ENCODE data around the gene LEKR1. TPM values are rescaled to one million over a fixed set of nuclear protein-coding genes. Genes with fewer than 3 reads are reported as not detected.

LEKR1 gene
- total and polyA plus RNA-seq, 3 donors from 2014 or later, result 9.7 to 23.0 (median 22.9) TPM

GRCh38 chr3:157033001-157033400 lies 206.8 kb downstream of the LEKR1 start:
- no peak overlapping the region for H3K27ac ChIP-seq
- no peaks in the 10 kb centered on the region for H3K9me3 ChIP-seq
- no peaks in the 10 kb centered on the region for H3K36me3 ChIP-seq (ENCODE audit: low read depth, missing control alignments)
- no peak overlapping the region for H3K4me3 ChIP-seq
- intact Hi-C loops (cut with DNase I; ENCODE audit: low total_unique reads), result no loop called here
- TF ChIP-seq POLR2A (IDR thresholded peaks at IDR 0.05) (no peak), CTCF (IDR thresholded peaks at IDR 0.05) (no peak)
- H3K27me3 ChIP-seq, result no peaks in the 10 kb centered on the region
- no peak for DNase-seq
- no peaks in the 10 kb centered on the region for H3K4me1 ChIP-seq
- WGBS, 2 donors, result 91 to 92% methylated on average over 2 of the region's 2 CpGs

GRCh38 chr3:157040456-157040855 lies 214.3 kb downstream of the LEKR1 start:
- no peaks in the 10 kb centered on the region for H3K9me3 ChIP-seq
- no peak for DNase-seq
- no peaks in the 10 kb centered on the region for H3K4me1 ChIP-seq
- no peaks in the 10 kb centered on the region for H3K27me3 ChIP-seq
- H3K4me3 ChIP-seq, result no peak overlapping the region
- TF ChIP-seq CTCF (IDR thresholded peaks at IDR 0.05), result no peak
- no peak for TF ChIP-seq POLR2A (IDR thresholded peaks at IDR 0.05)
- intact Hi-C loops (cut with DNase I; ENCODE audit: low total_unique reads), result no loop called here
- no peak overlapping the region for H3K27ac ChIP-seq
- H3K36me3 ChIP-seq (ENCODE audit: low read depth, missing control alignments), result no peaks in the 10 kb centered on the region

GRCh38 chr3:157042226-157042625 lies 216.1 kb downstream of the LEKR1 start:
- no peaks in the 10 kb centered on the region for H3K4me1 ChIP-seq
- H3K27me3 ChIP-seq, result no peaks in the 10 kb centered on the region
- H3K4me3 ChIP-seq, result no peak overlapping the region
- DNase-seq, result no peak
- intact Hi-C loops (cut with DNase I; ENCODE audit: low total_unique reads), result no loop called here
- TF ChIP-seq POLR2A (IDR thresholded peaks at IDR 0.05) (no peak), CTCF (IDR thresholded peaks at IDR 0.05) (no peak)
- 93 to 95% methylated on average over 2 of the region's 2 CpGs for WGBS, 2 donors
- no peak overlapping the region for H3K27ac ChIP-seq
- no peaks in the 10 kb centered on the region for H3K9me3 ChIP-seq
- H3K36me3 ChIP-seq (ENCODE audit: low read depth, missing control alignments), result no peaks in the 10 kb centered on the region

GRCh38 chr3:157043771-157044170 lies 217.6 kb downstream of the LEKR1 start:
- TF ChIP-seq CTCF (IDR thresholded peaks at IDR 0.05) (no peak), POLR2A (IDR thresholded peaks at IDR 0.05) (no peak)
- 78 to 81% methylated on average over 1 of the region's 1 CpG for WGBS, 2 donors
- Histone ChIP-seq H3K4me3 (no peak overlapping the region), H3K27me3 (no peaks in the 10 kb centered on the region), H3K27ac (no peak overlapping the region), H3K9me3 (no peaks in the 10 kb centered on the region), H3K4me1 (no peaks in the 10 kb centered on the region), H3K36me3 (ENCODE audit: low read depth, missing control alignments) (no peaks in the 10 kb centered on the region)
- no peak for DNase-seq
- intact Hi-C loops (cut with DNase I; ENCODE audit: low total_unique reads), result no loop called here

- 53 to 55% methylated on average over 12 of the region's 12 CpGs for WGBS, 2 donors
- no peak overlapping the region for H3K4me3 ChIP-seq
- intact Hi-C loops (cut with DNase I; ENCODE audit: low total_unique reads), result no loop called here
Observed at GRCh38 chr3:157045238-157045850, 219.2 kb downstream of the LEKR1 start.

More at GRCh38 chr3:157045238-157045850, 219.2 kb downstream of the LEKR1 start:
- no peak for DNase-seq
- TF ChIP-seq POLR2A (IDR thresholded peaks at IDR 0.05) (no peak), CTCF (IDR thresholded peaks at IDR 0.05) (no peak)
- no peaks in the 10 kb centered on the region for H3K9me3 ChIP-seq
- no peaks in the 10 kb centered on the region for H3K4me1 ChIP-seq
- no peak overlapping the region for H3K27ac ChIP-seq
- H3K36me3 ChIP-seq (ENCODE audit: low read depth, missing control alignments), result no peaks in the 10 kb centered on the region
- no peaks in the 10 kb centered on the region for H3K27me3 ChIP-seq

Measured in testis (tissue), 3 donors.